Measurements from ENCODE around the gene TRAF3.
"Not testable (repeated sequence)": the region's sequence is repeated elsewhere in the genome, so short reads cannot be mapped to it uniquely, and the experiment has no call there.

The TRAF3 gene

GRCh38 chr14:102751088-102751487, 26.2 kb upstream of the TRAF3 start:
- DNase-seq (ENCODE audit: low read depth), result no peak

- DNase-seq (ENCODE audit: low read depth), result no peak
These were observed 24.9 kb upstream of the TRAF3 start for GRCh38 chr14:102752239-102752847.

GRCh38 chr14:102754370-102755262, 22.6 kb upstream of the TRAF3 start:
- no peak for DNase-seq (ENCODE audit: low read depth)

- no peak for DNase-seq (ENCODE audit: low read depth)
These were observed 19.6 kb upstream of the TRAF3 start for GRCh38 chr14:102757646-102758045.

GRCh38 chr14:102758087-102758486, 19.2 kb upstream of the TRAF3 start:
- DNase-seq (ENCODE audit: low read depth), result no peak

- no peak for DNase-seq (ENCODE audit: low read depth)
These were observed 17.6 kb upstream of the TRAF3 start for GRCh38 chr14:102759456-102760187.

- DNase-seq (ENCODE audit: low read depth), result no peak
These were observed 16.6 kb upstream of the TRAF3 start for GRCh38 chr14:102760496-102761193.

GRCh38 chr14:102761206-102761605, 16.0 kb upstream of the TRAF3 start:
- DNase-seq (ENCODE audit: low read depth), result no peak

- no peak for DNase-seq (ENCODE audit: low read depth)
These were observed 13.0 kb upstream of the TRAF3 start for GRCh38 chr14:102764220-102764671.

GRCh38 chr14:102765770-102766169, 11.5 kb upstream of the TRAF3 start:
- not testable (repeated sequence) for DNase-seq (ENCODE audit: low read depth)

GRCh38 chr14:102768223-102769048, 8.8 kb upstream of the TRAF3 start:
- no peak for DNase-seq (ENCODE audit: low read depth)

GRCh38 chr14:102769049-102769327, 8.3 kb upstream of the TRAF3 start:
- no peak for DNase-seq (ENCODE audit: low read depth)

- DNase-seq (ENCODE audit: low read depth), result no peak
These were observed 6.8 kb upstream of the TRAF3 start for GRCh38 chr14:102770147-102771123.

GRCh38 chr14:102771144-102771543, 6.1 kb upstream of the TRAF3 start:
- no peak for DNase-seq (ENCODE audit: low read depth)

- no peak for DNase-seq (ENCODE audit: low read depth)
These were observed 4.3 kb upstream of the TRAF3 start for GRCh38 chr14:102772781-102773570.

GRCh38 chr14:102774391-102775153, 2.7 kb upstream of the TRAF3 start:
- peak; percentile 33 for DNase-seq (ENCODE audit: low read depth)

- no peak for DNase-seq (ENCODE audit: low read depth)
These were observed 1.1 kb upstream of the TRAF3 start for GRCh38 chr14:102775855-102776760.
